AG04450 (cell line): ENCODE measurements around the gene KDF1. TPM values are rescaled to one million over a fixed set of nuclear protein-coding genes. Genes with fewer than 3 reads are reported as not detected.

ENCODE experiments used
- CTCF ChIA-PET: fragments of 300-600, 350-600 bp; formaldehyde crosslinking; extraction: SDS; loops from one replicate; lab custom pipeline; 2022; ENCODE audit warnings: antibody characterized with exemption, inconsistent platforms; lab: Charles Lee
- POLR2A ChIA-PET: fragments of 350-600 bp; formaldehyde crosslinking; extraction: SDS; loops from one replicate; lab custom pipeline; 2021; ENCODE audit warnings: antibody characterized with exemption, inconsistent platforms; lab: Yijun Ruan, JAX
- DNase-seq: peaks from one replicate; pipeline ENCODE4 v3.0.0-alpha.2; 2011; ENCODE audit warnings: low read depth, low spot score
- H3K27ac ChIP-seq: one replicate; pipeline ENCODE4 v1.5.1; 2012; ENCODE audit warnings: low read depth, low read length, control low read depth
- H3K27me3 ChIP-seq: one replicate; pipeline ENCODE4 v1.6.0; 2012; ENCODE audit warnings: low read length; ENCODE audit not compliant: control insufficient read depth, insufficient read depth
- H3K4me3 ChIP-seq: 2 replicates; pipeline ENCODE4 v1.5.1; 2011; ENCODE audit warnings: mild to moderate bottlenecking, low read depth, low read length, control low read depth
- H3K9me3 ChIP-seq: 2 replicates; pipeline ENCODE4 v1.5.1; 2012; ENCODE audit warnings: low read length; ENCODE audit not compliant: control insufficient read depth, insufficient read depth
- polyA plus RNA-seq: library from polyadenylated mRNA; depleted of rRNA; stranded (reverse); fragments of >200 nt; gene quantifications from 2 replicates; pipeline ENCODE4 v1.2.3, GENCODE V29; 2011
- TF ChIP-seq, protein P1 (sequence below): IDR thresholded peaks from 2 replicates; pipeline ENCODE4 v1.5.1; 2011; ENCODE audit warnings: low read depth, low read length, control low read depth, inconsistent platforms

The KDF1 gene
- polyA plus RNA-seq, 1 experiment, result not detected

DNA sequence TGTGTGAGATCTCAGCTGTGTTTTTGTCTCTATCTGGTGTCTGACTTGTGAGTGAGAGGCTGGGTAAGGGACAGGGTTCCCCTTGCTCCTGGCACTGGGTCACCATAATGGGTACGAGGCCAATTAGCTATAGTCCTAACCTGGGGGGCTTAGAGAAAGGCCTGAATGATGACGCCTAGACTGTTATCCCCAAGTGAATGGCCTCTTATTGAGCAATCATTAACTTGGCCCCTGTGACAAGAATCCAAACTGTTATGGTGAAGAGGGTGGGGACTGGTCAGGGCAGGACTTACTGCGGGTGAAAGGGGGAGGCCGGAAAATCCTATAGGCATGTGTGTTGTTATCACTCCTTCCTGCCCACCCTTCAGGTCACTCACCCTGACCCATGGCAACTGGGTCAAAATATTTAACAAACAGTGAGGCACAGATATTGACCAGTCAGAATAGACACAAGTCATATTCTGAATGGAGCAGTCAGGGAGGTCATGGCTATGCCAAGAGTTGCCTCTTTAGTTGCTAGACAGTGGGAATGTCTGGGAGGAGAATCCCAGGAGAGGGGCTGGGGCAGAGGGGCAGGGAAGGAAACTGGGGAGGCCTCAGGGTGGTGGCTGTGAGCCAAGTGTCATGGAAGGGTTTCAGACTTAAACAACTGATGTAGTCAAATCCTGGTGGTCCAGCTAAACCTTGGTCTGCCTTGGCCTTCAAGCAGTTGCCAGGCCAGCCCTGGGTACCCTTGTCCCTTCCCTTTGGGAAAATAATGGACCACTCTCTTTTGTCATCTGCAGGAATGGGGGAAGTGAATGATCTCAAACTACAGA lies 49.7 kb downstream of the KDF1 start:
- H3K9me3 ChIP-seq, result no peaks in the 10 kb centered on the region
- TF ChIP-seq, protein P1, sequence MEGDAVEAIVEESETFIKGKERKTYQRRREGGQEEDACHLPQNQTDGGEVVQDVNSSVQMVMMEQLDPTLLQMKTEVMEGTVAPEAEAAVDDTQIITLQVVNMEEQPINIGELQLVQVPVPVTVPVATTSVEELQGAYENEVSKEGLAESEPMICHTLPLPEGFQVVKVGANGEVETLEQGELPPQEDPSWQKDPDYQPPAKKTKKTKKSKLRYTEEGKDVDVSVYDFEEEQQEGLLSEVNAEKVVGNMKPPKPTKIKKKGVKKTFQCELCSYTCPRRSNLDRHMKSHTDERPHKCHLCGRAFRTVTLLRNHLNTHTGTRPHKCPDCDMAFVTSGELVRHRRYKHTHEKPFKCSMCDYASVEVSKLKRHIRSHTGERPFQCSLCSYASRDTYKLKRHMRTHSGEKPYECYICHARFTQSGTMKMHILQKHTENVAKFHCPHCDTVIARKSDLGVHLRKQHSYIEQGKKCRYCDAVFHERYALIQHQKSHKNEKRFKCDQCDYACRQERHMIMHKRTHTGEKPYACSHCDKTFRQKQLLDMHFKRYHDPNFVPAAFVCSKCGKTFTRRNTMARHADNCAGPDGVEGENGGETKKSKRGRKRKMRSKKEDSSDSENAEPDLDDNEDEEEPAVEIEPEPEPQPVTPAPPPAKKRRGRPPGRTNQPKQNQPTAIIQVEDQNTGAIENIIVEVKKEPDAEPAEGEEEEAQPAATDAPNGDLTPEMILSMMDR, result no peak
- POLR2A ChIA-PET, result interaction anchor here (1.0 kb wide), 1 partner anchor 10 kb away, joined by 4 read pairs; the partner anchor contains the start of gene GPATCH3
- no peak for DNase-seq
- CTCF ChIA-PET, result no interaction called here
- H3K4me3 ChIP-seq, result no peak overlapping the region
- peaks cover 8% of the 10 kb centered on the region for H3K27me3 ChIP-seq
- H3K27ac ChIP-seq, result no peak overlapping the region

DNA sequence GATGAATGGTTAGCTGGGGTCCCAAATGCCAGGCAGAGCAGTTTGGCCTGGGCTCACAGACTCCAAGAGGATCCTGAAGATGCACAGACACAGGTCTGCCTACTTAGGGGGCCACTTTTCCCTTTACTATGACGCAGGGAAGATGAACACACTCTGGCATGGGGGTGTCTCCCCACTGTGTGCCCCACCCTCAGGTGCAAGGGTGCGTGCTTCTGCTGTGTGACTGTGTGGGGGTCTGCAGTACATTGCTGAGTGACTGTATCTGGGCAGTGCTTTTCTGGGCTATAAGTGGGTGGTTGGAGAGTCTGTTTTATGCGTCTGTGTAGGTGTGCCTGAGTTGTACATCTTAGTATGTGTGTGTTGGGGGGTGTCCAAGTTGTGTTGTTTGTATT lies 50.3 kb downstream of the KDF1 start:
- CTCF ChIA-PET, result no interaction called here
- Histone ChIP-seq H3K27ac (no peak overlapping the region), H3K4me3 (no peak overlapping the region), H3K9me3 (no peaks in the 10 kb centered on the region), H3K27me3 (peaks cover 8% of the 10 kb centered on the region)
- DNase-seq, result no peak
- TF ChIP-seq, protein P1, result no peak
- POLR2A ChIA-PET, result interaction anchor here (1.0 kb wide), 1 partner anchor 10 kb away, joined by 4 read pairs; the partner anchor contains the start of gene GPATCH3

DNA sequence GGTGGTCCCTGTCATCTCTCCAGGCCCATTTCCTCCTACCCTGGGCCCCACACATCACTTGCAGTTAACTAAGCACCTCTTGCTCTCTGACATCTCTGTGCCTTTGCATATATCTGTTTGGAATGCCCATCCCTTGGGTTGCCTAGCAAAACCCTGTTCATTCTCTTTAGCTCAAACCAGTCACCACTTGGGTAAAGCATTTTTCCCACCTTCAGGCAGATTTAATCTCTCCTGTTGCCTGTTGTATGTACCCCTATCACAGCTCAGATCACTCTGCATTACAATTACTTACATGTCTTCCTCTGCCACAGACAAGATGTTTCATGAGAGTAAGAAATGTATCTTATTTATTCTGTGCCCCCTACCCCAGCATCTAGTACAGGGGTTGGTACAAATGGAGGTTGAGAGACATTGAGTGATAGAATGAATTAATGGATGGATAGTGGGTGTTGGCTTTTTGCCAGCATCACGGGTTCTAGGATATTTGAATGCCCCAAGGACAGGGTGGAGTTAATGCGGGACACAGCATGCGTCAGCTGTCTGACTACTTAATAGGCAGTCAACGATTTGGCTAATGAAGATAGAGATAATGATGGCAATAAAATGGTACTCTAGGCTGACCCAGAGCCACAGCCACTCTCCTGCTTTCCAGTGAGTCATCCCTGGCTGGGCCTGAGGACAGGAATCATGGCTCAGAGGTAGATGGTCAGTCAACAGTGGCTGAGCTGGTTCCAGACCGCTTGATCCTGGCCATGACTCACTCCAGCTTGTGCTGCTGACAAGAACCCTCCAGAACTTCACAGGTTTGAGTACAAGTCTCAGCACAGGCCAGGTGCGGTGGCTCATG lies 53.0 kb downstream of the KDF1 start:
- POLR2A ChIA-PET, result no interaction called here
- Histone ChIP-seq H3K27me3 (peaks cover 6% of the 10 kb centered on the region), H3K4me3 (no peak overlapping the region), H3K9me3 (no peaks in the 10 kb centered on the region), H3K27ac (no peak overlapping the region)
- TF ChIP-seq, protein P1, result no peak
- CTCF ChIA-PET, result no interaction called here
- DNase-seq, result no peak

DNA sequence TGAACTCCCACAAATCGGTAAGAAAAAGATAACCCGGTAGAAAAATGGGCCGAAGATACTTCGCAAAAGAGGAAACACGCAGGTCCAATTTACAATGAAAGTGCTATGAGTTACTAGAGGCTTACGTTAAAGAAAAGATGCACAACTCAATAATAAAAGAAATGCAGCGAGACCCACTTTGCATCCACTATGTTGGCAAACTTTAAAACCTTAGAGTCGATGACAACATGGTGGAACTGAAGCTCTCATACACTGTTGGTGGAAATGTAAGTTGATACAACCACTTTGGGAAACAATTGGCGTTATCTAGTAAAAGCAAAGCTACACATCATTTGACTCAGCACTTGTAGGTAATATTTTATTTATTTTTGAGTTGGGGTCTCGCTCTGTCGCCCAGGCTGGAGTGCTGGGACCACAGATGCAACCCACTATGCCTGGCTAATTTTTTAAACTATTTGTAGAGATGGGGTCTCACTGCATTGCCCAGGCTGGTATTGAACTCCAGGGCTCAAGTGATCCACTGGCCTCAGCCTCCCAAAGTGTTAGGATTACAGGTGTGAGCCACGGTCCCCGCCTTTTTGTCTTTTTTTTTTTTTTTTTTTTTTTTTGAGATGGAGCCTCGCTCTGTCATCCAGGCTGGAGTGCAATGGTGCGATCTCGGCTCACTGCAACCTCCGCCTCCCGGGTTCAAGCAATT lies 59.3 kb downstream of the KDF1 start:
- ChIA-PET CTCF (interaction anchor here (0.7 to 1.5 kb wide), 2 partner anchors 9 to 97 kb away, joined by 3 read pairs; no protein-coding TSS in a partner anchor), POLR2A (interaction anchor here (0.6 to 2.8 kb wide), 9 partner anchors 9 to 366 kb away, joined by 3 to 24 read pairs (median 4); partner anchors contain the start of gene GPN2)
- TF ChIP-seq, protein P1, result no peak
- Histone ChIP-seq H3K9me3 (no peaks in the 10 kb centered on the region), H3K4me3 (peak overlapping the region; percentile 95), H3K27ac (peak overlapping the region; percentile 21), H3K27me3 (no peaks in the 10 kb centered on the region)
- DNase-seq, result no peak
